Esophagus muscularis mucosa (tissue), 4 donors: Measurements from ENCODE around the gene FADS3. TPM values are rescaled to one million over a fixed set of nuclear protein-coding genes. Genes with fewer than 3 reads are reported as not detected.
A peak's percentile ranks its signal among the peaks of the same experiment; 100 is the strongest.

Source experiments
- DNase-seq: peaks from one replicate; pipeline ENCODE4 v3.0.0-alpha.2; 2017; ENCODE audit errors: extremely low spot score
- H3K27ac ChIP-seq, 4 donors: fragments of 200-600 bp; sonication (generic); replicated peaks in 1 of 4; 1 replicate in 3 of 4; 2 replicates in 1 of 4; pipeline ENCODE4 v1.5.1; 2016 to 2019; ENCODE audit warnings: mild to moderate bottlenecking in 1 of 4
- H3K27me3 ChIP-seq, 4 donors: fragments of 200-600 bp; sonication (generic); one replicate each; pipeline versions ENCODE4 v1.5.1 to v1.6.0; 2016 to 2019
- H3K36me3 ChIP-seq, 4 donors: fragments of 200-600 bp; sonication (generic); one replicate each; pipeline ENCODE4 v1.5.1; 2016 to 2019
- H3K4me1 ChIP-seq, 4 donors: fragments of 200-600 bp; sonication (generic); one replicate each; pipeline ENCODE4 v1.5.1; 2016 to 2019
- H3K4me3 ChIP-seq, 4 donors: fragments of 200-600 bp; sonication (generic); 1 replicate in 2 of 4; 2 replicates in 2 of 4; pipeline ENCODE4 v1.5.1; 2016 to 2019; ENCODE audit warnings: mild to moderate bottlenecking in 4 of 4, moderate library complexity in 1 of 4
- H3K9me3 ChIP-seq, 4 donors: fragments of 200-600 bp; sonication (generic); 1 replicate in 3 of 4; 2 replicates in 1 of 4; pipeline ENCODE4 v1.5.1; 2016 to 2019
- CTCF ChIP-seq, 3 experiments: fragments of 200-600 bp in 2 of 3; fragments of 450-650 bp in 1 of 3; sonication (generic) in 2 of 3; IDR thresholded peaks; one replicate each; pipeline ENCODE4 v1.5.1; 2017 to 2019; ENCODE audit warnings: antibody characterized with exemption in 3 of 3, mild to moderate bottlenecking in 2 of 3, moderate library complexity in 1 of 3
- EP300 ChIP-seq: sonication (generic); formaldehyde crosslinking; IDR thresholded peaks from one replicate; pipeline ENCODE4 v1.6.1; 2017; ENCODE audit warnings: antibody characterized with exemption
- POLR2A ChIP-seq: fragments of 450-650 bp; IDR thresholded peaks from one replicate; pipeline ENCODE4 v1.6.1; 2017; ENCODE audit warnings: antibody characterized with exemption, moderate library complexity, mild to moderate bottlenecking, low read depth
- POLR2AphosphoS5 ChIP-seq, 2 donors: sonication (generic); formaldehyde crosslinking; IDR thresholded peaks; one replicate each; pipeline ENCODE4 v1.6.1; 2017; ENCODE audit warnings: antibody characterized with exemption in 2 of 2
- WGBS: methylation state at CpG from one replicate; pipeline ENCODE4 v1.1.5; 2018; 5-methylcytosine and 5-hydroxymethylcytosine counted together
- intact Hi-C: fragments of 100-400 bp; cut with DNase I; formaldehyde crosslinking; loops from one replicate; pipeline ENCODE4 v1.15.1; 2023
- total RNA-seq, 4 donors: library from RNA; depleted of rRNA; stranded (reverse); fragments of >200 nt; gene quantifications; one replicate each; pipeline versions ENCODE4 v1.1.0 to v1.2.1, GENCODE V29; 2016

FADS3 gene
- total RNA-seq, 4 donors from 2014 or later, result 42.4 to 103 (median 57.8) TPM

GRCh38 chr11:61913699-61914395, 22.5 kb upstream of the FADS3 start:
- Histone ChIP-seq H3K9me3 (no peaks in the 10 kb centered on the region), H3K27ac (peak overlapping the region in 2 of 4 donors; percentile 19 to 51), H3K4me3 (no peak overlapping the region), H3K4me1 (peaks cover 26 to 97% (median 90%) of the 10 kb centered on the region in 4 donors), H3K27me3 (no peaks in the 10 kb centered on the region), H3K36me3 (no peaks in the 10 kb centered on the region)
- intact Hi-C loops, result no loop called here
- DNase-seq, result no peak
- TF ChIP-seq POLR2A, result no peak
- no peak for TF ChIP-seq POLR2AphosphoS5 (IDR thresholded peaks at IDR 0.05)
- no peak for TF ChIP-seq CTCF (IDR thresholded peaks at IDR 0.05)
- TF ChIP-seq EP300, result no peak
- 72% methylated on average over 3 of the region's 8 CpGs for WGBS

- Histone ChIP-seq H3K27ac (peak overlapping the region; percentile 7 to 51 (median 16)), H3K4me1 (peaks cover 21 to 96% (median 90%) of the 10 kb centered on the region in 4 donors), H3K36me3 (no peaks in the 10 kb centered on the region), H3K4me3 (no peak overlapping the region), H3K27me3 (no peaks in the 10 kb centered on the region), H3K9me3 (no peaks in the 10 kb centered on the region)
- WGBS, result 81% methylated on average over 17 of the region's 18 CpGs
- TF ChIP-seq POLR2A (no peak), CTCF (IDR thresholded peaks at IDR 0.05) (no peak), EP300 (no peak), POLR2AphosphoS5 (IDR thresholded peaks at IDR 0.05) (no peak)
- DNase-seq, result no peak
- intact Hi-C loops, result no loop called here
These were observed 21.8 kb upstream of the FADS3 start for GRCh38 chr11:61912991-61913698.

- H3K27me3 ChIP-seq, result no peaks in the 10 kb centered on the region
- WGBS, result 92% methylated on average over 6 of the region's 6 CpGs
- H3K9me3 ChIP-seq, result no peaks in the 10 kb centered on the region
- no peak for DNase-seq
- peaks cover 16 to 94% (median 87%) of the 10 kb centered on the region in 4 donors for H3K4me1 ChIP-seq
- TF ChIP-seq POLR2AphosphoS5 (IDR thresholded peaks at IDR 0.05) (peak in 1 of 2 donors; percentile 21), POLR2A (no peak)
- peaks cover 0 to 6% (median 3%) of the 10 kb centered on the region in 4 donors for H3K36me3 ChIP-seq
- H3K4me3 ChIP-seq, result no peak overlapping the region
- intact Hi-C loops, result no loop called here
- peak overlapping the region; percentile 23 to 57 (median 32) for H3K27ac ChIP-seq
These were observed 21.2 kb upstream of the FADS3 start for GRCh38 chr11:61912530-61912898.

GRCh38 chr11:61911701-61912529, 20.6 kb upstream of the FADS3 start:
- no peak overlapping the region for H3K4me3 ChIP-seq
- DNase-seq, result no peak
- WGBS, result 65% methylated on average over 8 of the region's 17 CpGs
- H3K36me3 ChIP-seq, result peaks cover 3 to 12% (median 9%) of the 10 kb centered on the region in 4 donors
- no peaks in the 10 kb centered on the region for H3K9me3 ChIP-seq
- H3K27me3 ChIP-seq, result no peaks in the 10 kb centered on the region
- H3K4me1 ChIP-seq, result peaks cover 15 to 88% (median 84%) of the 10 kb centered on the region in 4 donors
- intact Hi-C loops, result no loop called here
- TF ChIP-seq CTCF (IDR thresholded peaks at IDR 0.05) (no peak), POLR2A (no peak), POLR2AphosphoS5 (IDR thresholded peaks at IDR 0.05) (no peak), EP300 (no peak)
- H3K27ac ChIP-seq, result peak overlapping the region; percentile 23 to 57 (median 32)
